DND-41 (cell line): ENCODE measurements around the gene IGSF9B.

Experiments
- ATAC-seq: fragments of 200-7000 bp; cut with Tn5 transposase; 3 replicates; pipeline ENCODE4 v1.9.1; 2021; ENCODE audit warnings: low read depth; ENCODE audit not compliant: insufficient read depth
- DNase-seq: peaks from one replicate; pipeline ENCODE4 v3.0.0-alpha.2; 2020
- H2AFZ ChIP-seq: 2 replicates; pipeline ENCODE4 v1.6.0; 2012; ENCODE audit warnings: low read depth, low read length
- H3K27ac ChIP-seq: 2 replicates; pipeline ENCODE4 v1.5.1; 2012; ENCODE audit warnings: low read length, inconsistent platforms
- H3K27me3 ChIP-seq: fragments of 200-600 bp; sonication (generic); 2 replicates; pipeline ENCODE4 v1.6.0; 2012; ENCODE audit warnings: low read length, mild to moderate bottlenecking, inconsistent platforms; ENCODE audit not compliant: insufficient read depth, poor library complexity
- H3K36me3 ChIP-seq: 2 replicates; pipeline ENCODE4 v1.5.1; 2012; ENCODE audit warnings: low read length, inconsistent platforms; ENCODE audit not compliant: insufficient read depth
- H3K4me1 ChIP-seq: 2 replicates; pipeline ENCODE4 v1.5.1; 2012; ENCODE audit warnings: mild to moderate bottlenecking, low read length; ENCODE audit not compliant: insufficient read depth
- H3K4me2 ChIP-seq: 2 replicates; pipeline ENCODE4 v1.6.0; 2012; ENCODE audit warnings: mild to moderate bottlenecking, moderate library complexity, low read length, inconsistent platforms; ENCODE audit not compliant: insufficient read depth
- H3K4me3 ChIP-seq, 2 experiments: fragments of 200-600 bp in 1 of 2; shearing (Covaris generic) in 1 of 2; 2 replicates each; pipeline ENCODE4 v1.5.1; 2012 to 2016; ENCODE audit warnings: inconsistent platforms in 2 of 2, low read length in 2 of 2, mild to moderate bottlenecking in 2 of 2, low read depth in 1 of 2, moderate library complexity in 1 of 2
- H3K79me2 ChIP-seq: 2 replicates; pipeline ENCODE4 v1.6.0; 2012; ENCODE audit warnings: low read length, inconsistent platforms; ENCODE audit not compliant: insufficient read depth
- H3K9ac ChIP-seq: 2 replicates; pipeline ENCODE4 v1.6.0; 2012; ENCODE audit warnings: low read depth, mild to moderate bottlenecking, inconsistent platforms, low read length, moderate library complexity
- H3K9me3 ChIP-seq: 2 replicates; pipeline ENCODE4 v1.5.1; 2012; ENCODE audit warnings: low read length, moderate library complexity, mild to moderate bottlenecking, inconsistent platforms; ENCODE audit not compliant: insufficient read depth, severe bottlenecking
- H4K20me1 ChIP-seq: 2 replicates; pipeline ENCODE4 v1.6.0; 2012; ENCODE audit warnings: low read length; ENCODE audit not compliant: insufficient read depth
- EZH2 ChIP-seq: IDR thresholded peaks from 3 replicates; pipeline ENCODE4 v1.6.1; 2012; ENCODE audit warnings: borderline replicate concordance, low read depth, mild to moderate bottlenecking, moderate library complexity, low read length, inconsistent platforms; ENCODE audit not compliant: severe bottlenecking
- TF ChIP-seq, protein P1 (sequence below): IDR thresholded peaks from 2 replicates; pipeline ENCODE4 v1.5.1; 2012; ENCODE audit warnings: borderline replicate concordance, low read length, moderate library complexity, mild to moderate bottlenecking; ENCODE audit not compliant: poor library complexity, severe bottlenecking; ENCODE audit errors: extremely low read depth

Gene IGSF9B

GRCh38 chr11:133937468-133937867 lies 19.3 kb downstream of the IGSF9B start:
- Histone ChIP-seq H4K20me1 (peaks cover 15% of the 10 kb centered on the region), H3K79me2 (0 out of 2 replicates have a peak, but pooled peaks cover 2% of the 10 kb centered on the region), H3K9ac (no peak overlapping the region), H3K27ac (no peak overlapping the region), H2AFZ (no peak overlapping the region), H3K9me3 (no peaks in the 10 kb centered on the region), H3K27me3 (no peaks in the 10 kb centered on the region), H3K4me3 (no peak overlapping the region), H3K4me1 (no peaks in the 10 kb centered on the region), H3K4me2 (no peak overlapping the region), H3K36me3 (peaks cover 60% of the 10 kb centered on the region)
- ATAC-seq (no peak), DNase-seq (no peak)
- TF ChIP-seq, protein P1, sequence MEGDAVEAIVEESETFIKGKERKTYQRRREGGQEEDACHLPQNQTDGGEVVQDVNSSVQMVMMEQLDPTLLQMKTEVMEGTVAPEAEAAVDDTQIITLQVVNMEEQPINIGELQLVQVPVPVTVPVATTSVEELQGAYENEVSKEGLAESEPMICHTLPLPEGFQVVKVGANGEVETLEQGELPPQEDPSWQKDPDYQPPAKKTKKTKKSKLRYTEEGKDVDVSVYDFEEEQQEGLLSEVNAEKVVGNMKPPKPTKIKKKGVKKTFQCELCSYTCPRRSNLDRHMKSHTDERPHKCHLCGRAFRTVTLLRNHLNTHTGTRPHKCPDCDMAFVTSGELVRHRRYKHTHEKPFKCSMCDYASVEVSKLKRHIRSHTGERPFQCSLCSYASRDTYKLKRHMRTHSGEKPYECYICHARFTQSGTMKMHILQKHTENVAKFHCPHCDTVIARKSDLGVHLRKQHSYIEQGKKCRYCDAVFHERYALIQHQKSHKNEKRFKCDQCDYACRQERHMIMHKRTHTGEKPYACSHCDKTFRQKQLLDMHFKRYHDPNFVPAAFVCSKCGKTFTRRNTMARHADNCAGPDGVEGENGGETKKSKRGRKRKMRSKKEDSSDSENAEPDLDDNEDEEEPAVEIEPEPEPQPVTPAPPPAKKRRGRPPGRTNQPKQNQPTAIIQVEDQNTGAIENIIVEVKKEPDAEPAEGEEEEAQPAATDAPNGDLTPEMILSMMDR: no peak
- no peak for TF ChIP-seq EZH2

GRCh38 chr11:133937015-133937414 lies 19.8 kb downstream of the IGSF9B start:
- Histone ChIP-seq H3K36me3 (peaks cover 56% of the 10 kb centered on the region), H2AFZ (no peak overlapping the region), H3K79me2 (0 out of 2 replicates have a peak, but pooled peaks cover 2% of the 10 kb centered on the region), H4K20me1 (peaks cover 15% of the 10 kb centered on the region), H3K27me3 (no peaks in the 10 kb centered on the region), H3K27ac (no peak overlapping the region), H3K9me3 (no peaks in the 10 kb centered on the region), H3K4me3 (no peak overlapping the region), H3K9ac (no peak overlapping the region), H3K4me2 (no peak overlapping the region), H3K4me1 (no peaks in the 10 kb centered on the region)
- ATAC-seq (no peak), DNase-seq (no peak)
- TF ChIP-seq EZH2: no peak
- TF ChIP-seq, protein P1: no peak

DNA sequence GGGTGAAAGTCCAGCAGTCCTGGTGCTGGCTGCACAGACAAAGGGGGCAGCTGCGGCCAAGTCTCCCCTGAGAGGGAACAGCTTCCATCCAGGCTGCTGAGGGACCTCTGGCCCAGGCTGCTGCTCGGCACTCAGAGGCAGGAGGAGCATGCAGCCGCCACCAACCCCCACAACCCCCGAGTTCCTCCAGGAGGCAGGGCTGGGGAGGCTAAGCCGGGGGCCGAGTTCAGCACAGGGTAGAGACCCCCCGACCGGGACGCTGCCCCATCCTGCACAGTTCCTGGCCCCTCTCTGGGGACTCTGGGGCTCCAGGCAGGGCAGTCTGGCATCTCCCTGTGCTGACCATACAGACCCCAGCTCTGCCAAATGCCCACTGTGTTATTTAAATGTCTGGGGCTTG lies 20.2 kb downstream of the IGSF9B start:
- TF ChIP-seq, protein P1: no peak
- TF ChIP-seq EZH2: no peak
- Histone ChIP-seq H3K27me3 (no peaks in the 10 kb centered on the region), H3K4me1 (no peaks in the 10 kb centered on the region), H4K20me1 (peaks cover 15% of the 10 kb centered on the region), H3K9ac (no peak overlapping the region), H3K27ac (no peak overlapping the region), H3K4me3 (no peak overlapping the region), H2AFZ (no peak overlapping the region), H3K4me2 (no peak overlapping the region), H3K79me2 (0 out of 2 replicates have a peak, but pooled peaks cover 2% of the 10 kb centered on the region), H3K36me3 (peaks cover 58% of the 10 kb centered on the region), H3K9me3 (no peaks in the 10 kb centered on the region)
- ATAC-seq (no peak), DNase-seq (no peak)

DNA sequence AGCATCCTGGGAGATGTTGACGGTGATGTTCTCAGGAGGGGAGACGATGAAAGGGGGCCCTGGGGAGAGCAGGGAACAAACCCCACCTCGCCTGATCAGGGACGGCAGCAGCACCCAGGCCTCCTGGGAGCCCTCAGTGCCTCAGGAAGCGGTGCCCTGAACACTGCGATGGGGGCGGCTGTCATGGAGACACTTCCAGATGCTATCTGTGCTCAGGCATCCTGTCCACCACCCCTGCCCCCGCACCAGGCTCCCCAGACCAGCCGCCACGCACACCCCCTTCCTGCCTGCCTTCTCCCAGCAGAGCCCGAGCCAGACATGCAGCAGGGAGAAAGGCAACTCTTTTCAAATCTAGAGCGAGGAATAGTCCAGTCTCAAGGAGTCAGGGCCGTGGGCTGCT lies 20.6 kb downstream of the IGSF9B start:
- no peak overlapping the region for H3K4me2 ChIP-seq
- peaks cover 61% of the 10 kb centered on the region for H3K36me3 ChIP-seq
- ATAC-seq: no peak
- no peak overlapping the region for H3K27ac ChIP-seq
- H3K4me3 ChIP-seq: no peak overlapping the region
- no peak for DNase-seq
- H4K20me1 ChIP-seq: peaks cover 15% of the 10 kb centered on the region
- H3K4me1 ChIP-seq: no peaks in the 10 kb centered on the region
- H3K9me3 ChIP-seq: no peaks in the 10 kb centered on the region
- H3K27me3 ChIP-seq: no peaks in the 10 kb centered on the region
- H2AFZ ChIP-seq: no peak overlapping the region
- TF ChIP-seq, protein P1: no peak
- no peak overlapping the region for H3K9ac ChIP-seq
- 0 out of 2 replicates have a peak, but pooled peaks cover 2% of the 10 kb centered on the region for H3K79me2 ChIP-seq
